Naive B cell (primary cell): ENCODE results near the gene CIAO2B. TPM values are rescaled to one million over a fixed set of nuclear protein-coding genes. Genes with fewer than 3 reads are reported as not detected.
"Not testable (repeated sequence)": the region's sequence is repeated elsewhere in the genome, so short reads cannot be mapped to it uniquely, and the experiment has no call there.

Source experiments
- ATAC-seq, 2 donors: fragments of 150-1000 bp; cut with Tn5 transposase; 2 replicates each; pipeline ENCODE4 v1.10.0; 2021; ENCODE audit warnings: low read depth in 2 of 2, mild to moderate bottlenecking in 2 of 2, moderate library complexity in 2 of 2
- DNase-seq: peaks from one replicate; pipeline ENCODE4 v3.0.0; 2022
- H3K27ac Mint-ChIP-seq, 6 donors: one replicate each; pipeline ENCODE4 v1.8.0; 2020 to 2022; ENCODE audit warnings: mild to moderate bottlenecking in 6 of 6, mixed read lengths in 6 of 6, moderate library complexity in 5 of 6, inconsistent platforms in 2 of 6
- H3K27me3 Mint-ChIP-seq, 3 donors: one replicate each; pipeline ENCODE4 v1.8.0; 2021 to 2022; ENCODE audit warnings: mixed read lengths in 3 of 3, mild to moderate bottlenecking in 1 of 3
- H3K36me3 Mint-ChIP-seq, 2 donors: one replicate each; pipeline ENCODE4 v1.8.0; 2020 to 2022; ENCODE audit warnings: mixed read lengths in 2 of 2, inconsistent platforms in 1 of 2, mild to moderate bottlenecking in 1 of 2
- H3K4me1 Mint-ChIP-seq, 3 donors: one replicate each; pipeline ENCODE4 v1.8.0; 2020 to 2022; ENCODE audit warnings: mixed read lengths in 3 of 3, inconsistent platforms in 1 of 3, mild to moderate bottlenecking in 1 of 3, moderate library complexity in 1 of 3
- H3K4me3 Mint-ChIP-seq, 8 donors: one replicate each; pipeline ENCODE4 v1.8.0; 2020 to 2022; ENCODE audit warnings: mild to moderate bottlenecking in 8 of 8, mixed read lengths in 8 of 8, moderate library complexity in 8 of 8, inconsistent platforms in 2 of 8
- H3K9me3 Mint-ChIP-seq, 7 donors: one replicate each; pipeline ENCODE4 v1.8.0; 2020 to 2022; ENCODE audit warnings: mixed read lengths in 7 of 7, mild to moderate bottlenecking in 5 of 7, inconsistent platforms in 2 of 7, moderate library complexity in 1 of 7
- polyA plus RNA-seq, 6 donors: library from polyadenylated mRNA; unstranded; fragments of 300-500 nt; fragmentation: Illumina TruSeq; gene quantifications; one replicate each; pipeline ENCODE4 v1.2.3, GENCODE V29; 2021; ENCODE audit warnings: low read depth in 6 of 6

The CIAO2B gene
- 100 to 1,000 TPM in 3 of 6 donors, 10 to 100 TPM in 3; 69.0 to 114 (median 100) TPM for polyA plus RNA-seq

- peak; percentile 92 for DNase-seq
- ATAC-seq, result peak; percentile 93 to 94
- Mint-ChIP-seq H3K9me3 (no peaks in the 10 kb centered on the region), H3K4me1 (peaks cover 44 to 68% (median 59%) of the 10 kb centered on the region in 3 donors), H3K27me3 (no peaks in the 10 kb centered on the region), H3K27ac (peak within 1 kb of the TSS; percentile 98 to 99 (median 99)), H3K4me3 (peak within 1 kb of the TSS; percentile 94 to 100 (median 98)), H3K36me3 (peaks cover 6 to 11% of the 10 kb centered on the region in 2 donors)
These were observed at the start of gene CIAO2B for GRCh38 chr16:66934138-66934838. TSS of gene CIAO2B (minus strand) at chr16:66934402. CDS start at chr16:66934364, 38 bp downstream.

- Mint-ChIP-seq H3K27ac (no peak overlapping the region), H3K36me3 (no peaks in the 10 kb centered on the region), H3K9me3 (no peaks in the 10 kb centered on the region), H3K4me1 (no peaks in the 10 kb centered on the region), H3K4me3 (no peak overlapping the region), H3K27me3 (peaks cover 0 to 19% (median 0%) of the 10 kb centered on the region in 3 donors)
- no peak for ATAC-seq
- DNase-seq, result no peak
These were observed 48.8 kb upstream of the CIAO2B start for GRCh38 chr16:66983033-66983432.

DNA sequence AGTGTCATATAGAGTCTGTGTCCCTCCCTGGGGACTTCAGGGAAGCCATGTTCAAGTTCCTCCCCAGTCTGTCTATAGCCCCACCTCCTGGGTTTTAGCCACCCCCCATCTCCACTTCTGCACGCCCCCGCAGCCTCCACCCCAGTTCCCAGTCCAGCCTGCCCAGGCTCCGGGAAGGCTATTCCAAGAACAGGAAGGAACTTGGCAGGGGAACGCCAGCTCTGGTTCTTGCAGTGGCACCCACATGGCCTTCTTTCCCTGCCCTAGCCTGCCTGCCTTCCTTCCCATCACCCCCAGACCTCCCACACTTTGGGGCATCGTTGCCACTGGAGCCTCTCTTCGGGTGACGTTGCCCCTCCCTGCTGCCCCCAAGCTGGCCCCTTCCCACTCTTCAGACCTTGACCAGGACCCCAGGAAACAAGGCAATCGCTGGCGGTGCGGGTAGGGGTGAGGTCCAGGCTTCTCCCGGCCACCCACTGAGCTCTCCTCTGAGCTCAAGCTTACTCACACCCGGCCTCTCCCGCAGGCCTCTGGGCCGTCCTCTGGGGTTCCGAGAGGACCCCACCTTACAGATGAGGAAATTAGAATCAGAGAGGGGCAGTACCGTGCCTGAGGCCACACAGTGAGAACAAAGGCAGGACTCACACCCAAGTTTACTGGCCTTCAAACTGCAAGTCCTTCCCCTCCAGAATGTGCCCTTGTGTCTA, 45.0 kb upstream of the CIAO2B start:
- Mint-ChIP-seq H3K4me1 (peaks cover 3 to 6% (median 5%) of the 10 kb centered on the region in 3 donors), H3K27ac (no peak overlapping the region), H3K27me3 (peaks cover 0 to 36% (median 8%) of the 10 kb centered on the region in 3 donors), H3K36me3 (no peaks in the 10 kb centered on the region), H3K4me3 (no peak overlapping the region), H3K9me3 (no peaks in the 10 kb centered on the region)
- ATAC-seq, result no peak
- no peak for DNase-seq

- ATAC-seq (peak; percentile 98 to 99), DNase-seq (peak; percentile 82)
- Mint-ChIP-seq H3K4me1 (peaks cover 3 to 6% (median 5%) of the 10 kb centered on the region in 3 donors), H3K4me3 (peak overlapping the region in 1 of 8 donors; percentile 5), H3K27me3 (peaks cover 0 to 36% (median 8%) of the 10 kb centered on the region in 3 donors), H3K36me3 (no peaks in the 10 kb centered on the region), H3K9me3 (no peaks in the 10 kb centered on the region), H3K27ac (peak overlapping the region in 1 of 6 donors; percentile 88)
These were observed 43.3 kb upstream of the CIAO2B start for GRCh38 chr16:66977341-66978113.

- Mint-ChIP-seq H3K36me3 (no peaks in the 10 kb centered on the region), H3K27ac (peak overlapping the region in 2 of 6 donors; percentile 19 to 52), H3K9me3 (no peaks in the 10 kb centered on the region), H3K4me1 (peaks cover 3 to 6% (median 5%) of the 10 kb centered on the region in 3 donors), H3K27me3 (peaks cover 0 to 30% (median 8%) of the 10 kb centered on the region in 3 donors), H3K4me3 (no peak overlapping the region)
- DNase-seq (no peak), ATAC-seq (no peak)
These were observed 42.5 kb upstream of the CIAO2B start for GRCh38 chr16:66976746-66977145.

GRCh38 chr16:66975302-66975893, 41.2 kb upstream of the CIAO2B start:
- no peaks in the 10 kb centered on the region for H3K36me3 Mint-ChIP-seq
- ATAC-seq (no peak), DNase-seq (no peak)
- peaks cover 0 to 37% (median 8%) of the 10 kb centered on the region in 3 donors for H3K27me3 Mint-ChIP-seq
- peak overlapping the region in 1 of 8 donors; percentile 5 for H3K4me3 Mint-ChIP-seq
- no peaks in the 10 kb centered on the region for H3K9me3 Mint-ChIP-seq
- H3K4me1 Mint-ChIP-seq, result peaks cover 3 to 6% (median 5%) of the 10 kb centered on the region in 3 donors
- H3K27ac Mint-ChIP-seq, result peak overlapping the region in 2 of 6 donors; percentile 49 to 75

GRCh38 chr16:66974932-66975246, 40.7 kb upstream of the CIAO2B start:
- not testable (repeated sequence) for H3K27ac Mint-ChIP-seq, H3K4me1 Mint-ChIP-seq, ATAC-seq, H3K9me3 Mint-ChIP-seq, DNase-seq, H3K36me3 Mint-ChIP-seq
- Mint-ChIP-seq H3K27me3 (peaks cover 0 to 37% (median 8%) of the 10 kb centered on the region in 3 donors), H3K4me3 (peak overlapping the region in 1 of 8 donors; percentile 58)

- DNase-seq, H3K27ac Mint-ChIP-seq, H3K9me3 Mint-ChIP-seq, H3K36me3 Mint-ChIP-seq, H3K4me1 Mint-ChIP-seq, ATAC-seq, H3K4me3 Mint-ChIP-seq: not testable (repeated sequence)
- H3K27me3 Mint-ChIP-seq, result peaks cover 0 to 36% (median 8%) of the 10 kb centered on the region in 3 donors
These were observed 40.1 kb upstream of the CIAO2B start for GRCh38 chr16:66974156-66974931.

DNA sequence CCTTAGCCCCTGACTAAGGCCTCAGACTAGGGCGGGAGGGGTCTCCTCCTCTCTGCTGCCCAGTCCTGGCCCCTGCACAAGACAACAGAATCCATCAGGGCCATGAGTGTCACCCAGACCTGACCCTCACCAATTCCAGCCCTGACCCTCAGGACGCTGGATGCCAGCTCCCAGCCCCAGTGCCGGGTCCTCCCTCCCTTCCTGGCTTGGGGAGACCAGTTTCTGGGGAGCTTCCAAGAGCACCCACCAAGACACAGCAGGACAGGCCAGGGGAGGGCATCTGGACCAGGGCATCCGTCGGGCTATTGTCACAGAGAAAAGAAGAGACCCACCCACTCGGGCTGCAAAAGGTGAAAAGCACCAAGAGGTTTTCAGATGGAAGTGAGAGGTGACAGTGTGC, 39.5 kb upstream of the CIAO2B start:
- H3K27me3 Mint-ChIP-seq, result peaks cover 0 to 33% (median 8%) of the 10 kb centered on the region in 3 donors
- DNase-seq (no peak), ATAC-seq (no peak)
- H3K36me3 Mint-ChIP-seq, result no peaks in the 10 kb centered on the region
- peak overlapping the region in 1 of 6 donors; percentile 30 for H3K27ac Mint-ChIP-seq
- H3K4me3 Mint-ChIP-seq, result no peak overlapping the region
- peaks cover 3 to 6% (median 5%) of the 10 kb centered on the region in 3 donors for H3K4me1 Mint-ChIP-seq
- H3K9me3 Mint-ChIP-seq, result no peaks in the 10 kb centered on the region

DNA sequence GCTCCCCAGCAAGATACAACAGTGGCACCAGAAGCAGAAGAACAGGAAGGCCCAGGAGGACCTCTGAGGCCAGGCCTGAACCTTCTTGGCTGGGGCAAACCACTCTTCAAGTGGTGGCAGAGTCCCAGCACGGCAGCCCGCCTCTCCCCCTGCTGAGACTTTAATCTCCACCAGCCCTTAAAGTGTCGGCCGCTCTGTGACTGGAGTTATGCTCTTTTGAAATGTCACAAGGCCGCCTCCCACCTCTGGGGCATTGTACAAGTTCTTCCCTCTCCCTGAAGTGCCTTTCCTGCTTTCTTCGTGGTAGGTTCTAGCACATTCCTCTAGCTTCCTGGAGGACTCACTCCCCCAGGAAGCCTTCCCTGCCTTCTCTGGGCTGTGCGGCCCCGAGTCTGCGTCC, 38.8 kb upstream of the CIAO2B start:
- no peaks in the 10 kb centered on the region for H3K9me3 Mint-ChIP-seq
- H3K4me1 Mint-ChIP-seq, result peaks cover 3 to 6% (median 5%) of the 10 kb centered on the region in 3 donors
- no peak for ATAC-seq
- H3K36me3 Mint-ChIP-seq, result no peaks in the 10 kb centered on the region
- no peak for DNase-seq
- H3K4me3 Mint-ChIP-seq, result no peak overlapping the region
- H3K27ac Mint-ChIP-seq, result no peak overlapping the region
- peaks cover 0 to 34% (median 8%) of the 10 kb centered on the region in 3 donors for H3K27me3 Mint-ChIP-seq

DNA sequence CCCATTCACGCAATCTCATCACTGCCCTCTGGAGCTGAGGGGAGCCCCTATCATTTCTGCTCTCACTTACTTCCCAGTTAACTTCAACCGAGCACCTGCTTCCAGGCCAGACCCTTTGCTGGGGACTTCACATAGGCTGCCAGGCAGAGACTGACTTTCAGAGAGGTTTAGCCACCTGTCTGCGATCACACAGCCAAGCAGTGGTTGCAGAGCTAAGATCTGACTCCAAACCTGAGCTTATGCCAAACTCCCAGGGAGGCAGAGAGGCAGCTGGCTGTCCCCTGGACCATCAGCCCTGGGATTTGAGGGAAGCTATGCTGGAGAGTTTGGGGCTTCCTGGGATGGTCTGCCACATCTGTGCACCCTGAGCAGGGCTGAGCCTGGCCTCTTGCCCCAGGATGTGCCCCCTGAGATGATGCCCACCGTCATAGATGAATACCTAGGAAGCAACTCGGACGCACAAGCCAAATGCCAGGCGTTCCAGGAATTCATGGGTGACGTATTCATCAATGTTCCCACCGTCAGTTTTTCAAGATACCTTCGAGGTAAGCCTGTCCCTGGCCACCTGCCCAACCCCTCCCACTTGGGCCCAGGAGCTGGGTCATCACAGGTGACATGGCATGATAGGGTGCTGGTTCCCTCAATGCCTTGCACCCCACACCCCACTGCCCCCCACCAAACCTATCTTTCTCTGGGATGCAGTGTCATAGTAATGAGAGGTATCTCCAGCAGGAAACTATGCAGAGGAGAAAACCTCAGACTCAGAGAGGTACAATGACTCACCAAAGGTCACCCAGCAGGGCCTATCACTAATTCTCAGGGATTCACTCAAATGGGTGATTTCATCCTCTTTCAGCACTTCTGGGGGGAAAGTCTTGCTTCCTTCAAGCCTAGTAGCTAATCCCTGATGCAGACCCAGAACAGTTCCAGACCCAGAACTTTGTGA, 36.8 kb upstream of the CIAO2B start:
- peaks cover 0 to 32% (median 10%) of the 10 kb centered on the region in 3 donors for H3K27me3 Mint-ChIP-seq
- H3K4me3 Mint-ChIP-seq, result no peak overlapping the region
- peaks cover 0 to 3% (median 0%) of the 10 kb centered on the region in 3 donors for H3K4me1 Mint-ChIP-seq
- DNase-seq (no peak), ATAC-seq (no peak)
- no peaks in the 10 kb centered on the region for H3K36me3 Mint-ChIP-seq
- H3K9me3 Mint-ChIP-seq, result no peaks in the 10 kb centered on the region
- H3K27ac Mint-ChIP-seq, result peak overlapping the region in 1 of 6 donors; percentile 60
